B cell (primary cell): ENCODE results near the gene ESYT1. TPM values are rescaled to one million over a fixed set of nuclear protein-coding genes. Genes with fewer than 3 reads are reported as not detected.
A peak's percentile ranks its signal among the peaks of the same experiment; 100 is the strongest.

Source experiments
- ATAC-seq: fragments of 200-7000 bp; cut with Tn5 transposase; one replicate; pipeline ENCODE4 v1.10.0; 2021; ENCODE audit warnings: low read depth, mild to moderate bottlenecking, moderate number of reproducible peaks, moderate library complexity
- CTCF ChIA-PET: fragments of 350-600 bp; sonication (Branson Sonifier 250); formaldehyde crosslinking; loops from one replicate; lab custom pipeline; 2021; ENCODE audit warnings: antibody characterized with exemption, inconsistent platforms; lab: Charles Lee
- POLR2A ChIA-PET: fragments of 350-600 bp; sonication (Branson Sonifier 250); formaldehyde crosslinking; loops from one replicate; lab custom pipeline; 2021; ENCODE audit warnings: antibody characterized with exemption; lab: Charles Lee
- DNase-seq: peaks from one replicate; pipeline ENCODE4 v3.0.0; 2013
- H2AFZ ChIP-seq: 2 replicates; pipeline ENCODE4 v1.6.1; 2012; ENCODE audit warnings: mild to moderate bottlenecking, low read depth, low read length; ENCODE audit not compliant: insufficient read depth, poor library complexity, severe bottlenecking
- H3K27ac ChIP-seq, 2 donors: 1 replicate in 1 of 2; 2 replicates in 1 of 2; pipeline ENCODE4 v1.5.1; 2012 to 2013; ENCODE audit warnings: low read length in 2 of 2, mild to moderate bottlenecking in 2 of 2, moderate library complexity in 1 of 2
- H3K27me3 ChIP-seq, 4 experiments: fragments of 200-600 bp in 1 of 4; sonication (generic) in 1 of 4; replicated peaks in 1 of 4; 1 replicate in 2 of 4; 2 replicates in 2 of 4; pipeline versions ENCODE4 v1.6.1 to v1.7.0; 2013 to 2016; ENCODE audit warnings: low read length in 3 of 4, mild to moderate bottlenecking in 2 of 4, mixed read lengths in 1 of 4, moderate library complexity in 1 of 4; ENCODE audit not compliant: insufficient read depth in 4 of 4, control insufficient read depth in 3 of 4; ENCODE audit errors: control extremely low read depth in 1 of 4
- H3K36me3 ChIP-seq, 2 experiments: replicated peaks in 1 of 2; 1 replicate in 1 of 2; 2 replicates in 1 of 2; pipeline versions ENCODE4 v1.6.1 to v1.7.1; 2013; ENCODE audit warnings: low read length in 1 of 2; ENCODE audit not compliant: insufficient read depth in 2 of 2, control insufficient read depth in 1 of 2; ENCODE audit errors: control extremely low read depth in 1 of 2, extremely low read depth in 1 of 2
- H3K4me1 ChIP-seq, 2 donors: fragments of 200-600 bp in 1 of 2; sonication (generic) in 1 of 2; 1 replicate in 1 of 2; 2 replicates in 1 of 2; pipeline versions ENCODE4 v1.5.1 to v1.6.1; 2013 to 2017; ENCODE audit warnings: low read length in 2 of 2; ENCODE audit not compliant: control insufficient read depth in 2 of 2, insufficient read depth in 2 of 2
- H3K4me2 ChIP-seq: replicated peaks from 2 replicates; pipeline ENCODE3; 2012; ENCODE audit warnings: mild to moderate bottlenecking, low read depth, low read length; ENCODE audit not compliant: poor library complexity, severe bottlenecking
- H3K4me3 ChIP-seq, 5 experiments: fragments of 200-600 bp in 1 of 5; sonication (generic) in 1 of 5; 1 replicate in 3 of 5; 2 replicates in 2 of 5; pipeline versions ENCODE4 v1.5.1 to v1.7.0; 2011 to 2016; ENCODE audit warnings: low read length in 4 of 5, mild to moderate bottlenecking in 4 of 5, low read depth in 2 of 5, control low read depth in 1 of 5, moderate library complexity in 1 of 5; ENCODE audit not compliant: insufficient read depth in 1 of 5; ENCODE audit errors: control extremely low read depth in 1 of 5, extremely low read depth in 1 of 5
- H3K79me2 ChIP-seq: fragments of 200-600 bp; sonication (generic); one replicate; pipeline ENCODE4 v1.6.0; 2016; ENCODE audit warnings: low read length; ENCODE audit not compliant: control insufficient read depth, insufficient read depth
- H3K9ac ChIP-seq: fragments of 200-600 bp; sonication (generic); 2 replicates; pipeline ENCODE4 v1.6.1; 2017; ENCODE audit warnings: mild to moderate bottlenecking, low read length, moderate library complexity
- H3K9me3 ChIP-seq, 3 donors: one replicate each; pipeline versions ENCODE4 v1.6.1 to v1.7.1; 2013; ENCODE audit warnings: low read length in 2 of 3; ENCODE audit not compliant: control insufficient read depth in 2 of 3, insufficient read depth in 1 of 3; ENCODE audit errors: control extremely low read depth in 1 of 3
- H4K20me1 ChIP-seq: 2 replicates; pipeline ENCODE4 v1.6.0; 2012; ENCODE audit warnings: mild to moderate bottlenecking, low read length; ENCODE audit not compliant: insufficient read depth, control insufficient read depth, poor library complexity, severe bottlenecking
- H3K27ac Mint-ChIP-seq: one replicate; pipeline ENCODE4 v1.8.0; 2021; ENCODE audit warnings: mixed read lengths
- H3K27me3 Mint-ChIP-seq: one replicate; pipeline ENCODE4 v1.8.0; 2021; ENCODE audit warnings: mixed read lengths
- H3K4me1 Mint-ChIP-seq: one replicate; pipeline ENCODE4 v1.8.0; 2021; ENCODE audit warnings: mixed read lengths
- H3K4me3 Mint-ChIP-seq: one replicate; pipeline ENCODE4 v1.8.0; 2021; ENCODE audit warnings: mixed read lengths
- H3K9me3 Mint-ChIP-seq: one replicate; pipeline ENCODE4 v1.8.0; 2022; ENCODE audit warnings: mixed read lengths; ENCODE audit not compliant: insufficient read depth
- CTCF ChIP-seq: fragments of 200-600 bp; IDR thresholded peaks from one replicate; pipeline ENCODE4 v1.8.0; 2022; ENCODE audit warnings: antibody characterized with exemption, mild to moderate bottlenecking
- EZH2 ChIP-seq: IDR thresholded peaks from 2 replicates; pipeline ENCODE4 v1.6.1; 2012; ENCODE audit warnings: borderline replicate concordance, low read depth, mild to moderate bottlenecking, moderate library complexity, low read length; ENCODE audit not compliant: insufficient read depth, poor library complexity, severe bottlenecking
- WGBS: methylation state at CpG from one replicate; pipeline ENCODE4 v1.1.5; 2013; ENCODE audit warnings: missing lambda C conversion rate; ENCODE audit not compliant: insufficient coverage; 5-methylcytosine and 5-hydroxymethylcytosine counted together
- intact Hi-C: fragments of 100-400 bp; cut with micrococcal nuclease; formaldehyde crosslinking; loops from one replicate; pipeline ENCODE4 v1.10.0; 2022
- polyA plus RNA-seq: library from polyadenylated mRNA; depleted of rRNA; stranded (reverse); fragments of >200 nt; gene quantifications from 2 replicates; pipeline ENCODE4 v1.2.3, GENCODE V29; 2012
- total RNA-seq, 2 donors: library from RNA; stranded (reverse); fragments of 120-200 nt in 1 of 2; gene quantifications; 1 replicate in 1 of 2; 2 replicates in 1 of 2; pipeline versions ENCODE4 v1.2.3 to v1.2.4, GENCODE V29; 2013 to 2022

ESYT1 gene
- total and polyA plus RNA-seq, 2 donors (not counting 1 experiment from before 2014, with no cell fraction given), result 154 to 162 TPM

- Histone ChIP-seq H3K27ac (no peak overlapping the region), H3K9me3 (no peaks in the 10 kb centered on the region), H3K4me3 (no peak overlapping the region), H3K79me2 (peaks cover 41% of the 10 kb centered on the region), H4K20me1 (no peaks in the 10 kb centered on the region), H2AFZ (no peak overlapping the region), H3K4me1 (peaks cover 15 to 20% of the 10 kb centered on the region in 2 donors), H3K9ac (no peak overlapping the region), H3K36me3 (peaks cover 0 to 3% of the 10 kb centered on the region in 2 experiments), H3K4me2 (no peak overlapping the region), H3K27me3 (no peaks in the 10 kb centered on the region)
- Mint-ChIP-seq H3K9me3 (no peaks in the 10 kb centered on the region), H3K27ac (peak overlapping the region; percentile 98), H3K4me1 (peaks cover 31% of the 10 kb centered on the region), H3K27me3 (no peaks in the 10 kb centered on the region), H3K4me3 (peak overlapping the region; percentile 58)
- ChIA-PET POLR2A (interaction anchor here (1.1 to 2.1 kb wide), 2 partner anchors 13 to 22 kb away, joined by 3 to 28 read pairs; partner anchors contain the start of gene ESYT1), CTCF (interaction anchor here (1.5 to 1.6 kb wide), 2 partner anchors 24 to 39 kb away, joined by 5 to 8 read pairs; partner anchors contain the start of gene SMARCC2)
- DNase-seq, result no peak
- TF ChIP-seq CTCF (no peak), EZH2 (no peak)
- no peak for ATAC-seq
- intact Hi-C loops, result loop anchor here (10.0 kb wide), 1 partner anchor 924 kb away; the partner anchor contains the start of gene NEMP1
- WGBS, result no CpG with 5 or more reads among the region's 3 CpGs
These were observed 22.5 kb downstream of the ESYT1 start for GRCh38 chr12:56150563-56150962.

GRCh38 chr12:56151672-56152131 lies 23.6 kb downstream of the ESYT1 start:
- Histone ChIP-seq H3K9ac (peak overlapping the region; percentile 88), H3K4me3 (peak overlapping the region; percentile 54 to 89 (median 81)), H3K4me1 (peaks cover 15 to 22% of the 10 kb centered on the region in 2 donors), H3K36me3 (peaks cover 0 to 3% of the 10 kb centered on the region in 2 experiments), H3K27me3 (no peaks in the 10 kb centered on the region), H3K79me2 (peaks cover 52% of the 10 kb centered on the region), H3K27ac (peak overlapping the region; percentile 74 to 88), H3K9me3 (no peaks in the 10 kb centered on the region), H3K4me2 (peak overlapping the region; percentile 89), H2AFZ (peak overlapping the region; percentile 94), H4K20me1 (no peaks in the 10 kb centered on the region)
- peak overlapping the region; percentile 98 for H3K27ac Mint-ChIP-seq
- POLR2A ChIA-PET, result interaction anchor here (0.5 to 2.1 kb wide), 11 partner anchors 12 to 411 kb away, joined by 3 to 28 read pairs (median 3); partner anchors contain the start of genes COQ10A, ESYT1, IL23A and PA2G4
- CTCF ChIA-PET, result interaction anchor here (0.9 to 1.4 kb wide), 5 partner anchors 22 to 37 kb away, joined by 5 to 11 read pairs (median 9); partner anchors contain the start of genes ESYT1, SMARCC2 and ZC3H10
- ATAC-seq (peak; percentile 53), DNase-seq (peak; percentile 69)
- intact Hi-C loops, result loop anchor here (1.0 to 10.0 kb wide), 3 partner anchors 25 to 923 kb away; partner anchors contain the start of genes NEMP1 and PA2G4
- H3K4me3 Mint-ChIP-seq, result peak overlapping the region; percentile 94
- H3K27me3 Mint-ChIP-seq, result no peaks in the 10 kb centered on the region
- peaks cover 33% of the 10 kb centered on the region for H3K4me1 Mint-ChIP-seq
- 7% methylated on average over 12 of the region's 12 CpGs for WGBS
- TF ChIP-seq CTCF, result peak; percentile 74
- TF ChIP-seq EZH2, result no peak
- no peaks in the 10 kb centered on the region for H3K9me3 Mint-ChIP-seq
